WTC11 (cell line): ENCODE results near the gene CPNE9. TPM values are rescaled to one million over a fixed set of nuclear protein-coding genes. Genes with fewer than 3 reads are reported as not detected.

Experiments
- ATAC-seq: fragments of 200-7000 bp; cut with Tn5 transposase; 2 replicates; pipeline ENCODE4 v1.10.0; 2021; ENCODE audit warnings: mild to moderate bottlenecking, moderate library complexity
- CTCF ChIA-PET: fragments of 300-600 bp; sonication (Branson Sonifier 250); formaldehyde crosslinking; loops from one replicate; lab custom pipeline; 2021; ENCODE audit warnings: antibody characterized with exemption; lab: Charles Lee
- POLR2A ChIA-PET: fragments of 350-600 bp; sonication (Branson Sonifier 250); formaldehyde crosslinking; loops from one replicate; lab custom pipeline; 2021; ENCODE audit warnings: antibody characterized with exemption; lab: Charles Lee
- DNase-seq: peaks from one replicate; pipeline ENCODE4 v3.0.0; 2021; ENCODE audit warnings: low spot score
- H3K27ac Mint-ChIP-seq: 2 replicates; pipeline ENCODE4 v1.8.0; 2021; ENCODE audit warnings: mixed read lengths
- H3K27me3 Mint-ChIP-seq: 2 replicates; pipeline ENCODE4 v1.8.0; 2021; ENCODE audit warnings: low read depth, mild to moderate bottlenecking, moderate library complexity, mixed read lengths
- H3K36me3 Mint-ChIP-seq: 2 replicates; pipeline ENCODE4 v1.8.0; 2021; ENCODE audit warnings: mixed read lengths
- H3K4me1 Mint-ChIP-seq: 2 replicates; pipeline ENCODE4 v1.8.0; 2022; ENCODE audit warnings: mixed read lengths
- H3K4me3 Mint-ChIP-seq: 2 replicates; pipeline ENCODE4 v1.8.0; 2021; ENCODE audit warnings: mild to moderate bottlenecking, moderate library complexity, mixed read lengths
- H3K9me3 Mint-ChIP-seq: 2 replicates; pipeline ENCODE4 v1.8.0; 2021; ENCODE audit warnings: mixed read lengths
- NFE2L1 ChIP-seq: sonication (generic); formaldehyde crosslinking; IDR thresholded peaks from 2 replicates; pipeline ENCODE4 v1.8.1; 2023; ENCODE audit warnings: missing genetic modification reagents
- NFYB ChIP-seq: sonication (generic); formaldehyde crosslinking; conservative IDR thresholded peaks from 2 replicates; pipeline ENCODE4 v1.8.0; 2022; ENCODE audit warnings: low read depth, missing genetic modification reagents
- NR3C1 ChIP-seq: sonication (generic); formaldehyde crosslinking; conservative IDR thresholded peaks from 2 replicates; pipeline ENCODE4 v1.8.1; 2023; ENCODE audit warnings: low read depth, mild to moderate bottlenecking, missing genetic modification reagents
- RELA ChIP-seq: sonication (generic); formaldehyde crosslinking; IDR thresholded peaks from 2 replicates; pipeline ENCODE4 v1.8.1; 2022; ENCODE audit warnings: missing genetic modification reagents, mild to moderate bottlenecking, borderline replicate concordance
- ZNF263 ChIP-seq: sonication (generic); formaldehyde crosslinking; IDR thresholded peaks from 2 replicates; pipeline ENCODE4 v1.8.1; 2022; ENCODE audit warnings: low read depth, mild to moderate bottlenecking, moderate library complexity, missing genetic modification reagents
- ZNF423 ChIP-seq: fragments of 250-450 bp; sonication (Bioruptor Pico); IDR thresholded peaks from 2 replicates; pipeline ENCODE4 v2.1.2; 2022; ENCODE audit warnings: mild to moderate bottlenecking, moderate library complexity
- ZNF671 ChIP-seq: fragments of 250-450 bp; sonication (Bioruptor Pico); IDR thresholded peaks from 2 replicates; pipeline ENCODE4 v1.8.0; 2021; ENCODE audit warnings: mild to moderate bottlenecking
- total RNA-seq: library from RNA; stranded (reverse); gene quantifications from 3 replicates; pipeline ENCODE4 v1.2.3, GENCODE V29; 2021
- TF ChIP-seq, protein P1 (sequence below): fragments of 250-450 bp; sonication (Bioruptor Pico); IDR thresholded peaks from 2 replicates; pipeline ENCODE4 v1.8.0; 2021; ENCODE audit warnings: mild to moderate bottlenecking
- TF ChIP-seq, protein P2 (sequence below): sonication (generic); formaldehyde crosslinking; IDR thresholded peaks from 2 replicates; pipeline ENCODE4 v1.8.1; 2023; ENCODE audit warnings: mild to moderate bottlenecking, missing genetic modification reagents, borderline replicate concordance
- TF ChIP-seq, protein P3 (sequence below): fragments of 250-450 bp; sonication (Bioruptor Pico); IDR thresholded peaks from 2 replicates; pipeline ENCODE4 v1.9.0; 2021; ENCODE audit warnings: mild to moderate bottlenecking
- TF ChIP-seq, protein P4 (sequence below): sonication (generic); formaldehyde crosslinking; IDR thresholded peaks from 2 replicates; pipeline ENCODE4 v1.8.0; 2022; ENCODE audit warnings: mild to moderate bottlenecking, missing genetic modification reagents
- TF ChIP-seq, protein P5 (sequence below): sonication (generic); formaldehyde crosslinking; IDR thresholded peaks from 2 replicates; pipeline ENCODE4 v1.8.1; 2022; ENCODE audit warnings: mild to moderate bottlenecking, moderate library complexity, missing genetic modification reagents
- TF ChIP-seq, protein P6 (sequence below): fragments of 250-450 bp; sonication (Bioruptor Pico); IDR thresholded peaks from 2 replicates; pipeline ENCODE4 v1.9.0; 2021; ENCODE audit warnings: mild to moderate bottlenecking
- TF ChIP-seq, protein P7 (sequence below): sonication (generic); formaldehyde crosslinking; IDR thresholded peaks from 2 replicates; pipeline ENCODE4 v1.8.0; 2023; ENCODE audit warnings: missing genetic modification reagents, mild to moderate bottlenecking, borderline replicate concordance
- TF ChIP-seq, protein P8 (sequence below): fragments of 200-600 bp; IDR thresholded peaks from 2 replicates; pipeline ENCODE4 v1.8.0; 2022; ENCODE audit warnings: antibody characterized with exemption

CPNE9 gene
- total RNA-seq, 1 experiment from 2014 or later: 3.2 TPM

DNA sequence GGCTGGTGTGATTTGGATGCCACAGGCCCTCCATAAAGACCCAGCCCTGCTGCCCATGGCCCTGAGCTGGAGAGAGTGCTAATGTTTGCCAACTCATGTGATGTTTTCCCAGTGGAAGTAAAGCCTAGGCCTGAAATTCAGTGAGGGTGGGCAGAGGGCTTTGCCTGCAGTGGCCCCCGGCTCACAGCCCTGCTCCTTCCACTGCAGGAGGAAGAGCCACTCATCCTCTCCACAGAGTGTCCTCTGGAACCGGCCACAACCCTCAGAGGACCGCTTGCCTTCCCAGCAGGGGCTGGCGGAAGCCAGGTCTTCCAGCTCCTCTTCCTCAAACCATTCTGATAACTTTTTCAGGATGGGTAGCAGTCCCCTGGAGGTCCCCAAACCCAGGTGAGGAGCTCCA, 13.9 kb upstream of the CPNE9 start (continued):
- TF ChIP-seq, protein P1, sequence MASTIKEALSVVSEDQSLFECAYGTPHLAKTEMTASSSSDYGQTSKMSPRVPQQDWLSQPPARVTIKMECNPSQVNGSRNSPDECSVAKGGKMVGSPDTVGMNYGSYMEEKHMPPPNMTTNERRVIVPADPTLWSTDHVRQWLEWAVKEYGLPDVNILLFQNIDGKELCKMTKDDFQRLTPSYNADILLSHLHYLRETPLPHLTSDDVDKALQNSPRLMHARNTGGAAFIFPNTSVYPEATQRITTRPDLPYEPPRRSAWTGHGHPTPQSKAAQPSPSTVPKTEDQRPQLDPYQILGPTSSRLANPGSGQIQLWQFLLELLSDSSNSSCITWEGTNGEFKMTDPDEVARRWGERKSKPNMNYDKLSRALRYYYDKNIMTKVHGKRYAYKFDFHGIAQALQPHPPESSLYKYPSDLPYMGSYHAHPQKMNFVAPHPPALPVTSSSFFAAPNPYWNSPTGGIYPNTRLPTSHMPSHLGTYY (CRISPR knock-in tag): no peak
- TF ChIP-seq, protein P2, sequence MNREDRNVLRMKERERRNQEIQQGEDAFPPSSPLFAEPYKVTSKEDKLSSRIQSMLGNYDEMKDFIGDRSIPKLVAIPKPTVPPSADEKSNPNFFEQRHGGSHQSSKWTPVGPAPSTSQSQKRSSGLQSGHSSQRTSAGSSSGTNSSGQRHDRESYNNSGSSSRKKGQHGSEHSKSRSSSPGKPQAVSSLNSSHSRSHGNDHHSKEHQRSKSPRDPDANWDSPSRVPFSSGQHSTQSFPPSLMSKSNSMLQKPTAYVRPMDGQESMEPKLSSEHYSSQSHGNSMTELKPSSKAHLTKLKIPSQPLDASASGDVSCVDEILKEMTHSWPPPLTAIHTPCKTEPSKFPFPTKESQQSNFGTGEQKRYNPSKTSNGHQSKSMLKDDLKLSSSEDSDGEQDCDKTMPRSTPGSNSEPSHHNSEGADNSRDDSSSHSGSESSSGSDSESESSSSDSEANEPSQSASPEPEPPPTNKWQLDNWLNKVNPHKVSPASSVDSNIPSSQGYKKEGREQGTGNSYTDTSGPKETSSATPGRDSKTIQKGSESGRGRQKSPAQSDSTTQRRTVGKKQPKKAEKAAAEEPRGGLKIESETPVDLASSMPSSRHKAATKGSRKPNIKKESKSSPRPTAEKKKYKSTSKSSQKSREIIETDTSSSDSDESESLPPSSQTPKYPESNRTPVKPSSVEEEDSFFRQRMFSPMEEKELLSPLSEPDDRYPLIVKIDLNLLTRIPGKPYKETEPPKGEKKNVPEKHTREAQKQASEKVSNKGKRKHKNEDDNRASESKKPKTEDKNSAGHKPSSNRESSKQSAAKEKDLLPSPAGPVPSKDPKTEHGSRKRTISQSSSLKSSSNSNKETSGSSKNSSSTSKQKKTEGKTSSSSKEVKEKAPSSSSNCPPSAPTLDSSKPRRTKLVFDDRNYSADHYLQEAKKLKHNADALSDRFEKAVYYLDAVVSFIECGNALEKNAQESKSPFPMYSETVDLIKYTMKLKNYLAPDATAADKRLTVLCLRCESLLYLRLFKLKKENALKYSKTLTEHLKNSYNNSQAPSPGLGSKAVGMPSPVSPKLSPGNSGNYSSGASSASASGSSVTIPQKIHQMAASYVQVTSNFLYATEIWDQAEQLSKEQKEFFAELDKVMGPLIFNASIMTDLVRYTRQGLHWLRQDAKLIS: no peak
- no peak for TF ChIP-seq RELA (CRISPR knock-in tag)
- TF ChIP-seq, protein P3, sequence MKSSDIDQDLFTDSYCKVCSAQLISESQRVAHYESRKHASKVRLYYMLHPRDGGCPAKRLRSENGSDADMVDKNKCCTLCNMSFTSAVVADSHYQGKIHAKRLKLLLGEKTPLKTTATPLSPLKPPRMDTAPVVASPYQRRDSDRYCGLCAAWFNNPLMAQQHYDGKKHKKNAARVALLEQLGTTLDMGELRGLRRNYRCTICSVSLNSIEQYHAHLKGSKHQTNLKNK: no peak
- TF ChIP-seq, protein P4, sequence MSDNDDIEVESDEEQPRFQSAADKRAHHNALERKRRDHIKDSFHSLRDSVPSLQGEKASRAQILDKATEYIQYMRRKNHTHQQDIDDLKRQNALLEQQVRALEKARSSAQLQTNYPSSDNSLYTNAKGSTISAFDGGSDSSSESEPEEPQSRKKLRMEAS (CRISPR knock-in tag): no peak
- TF ChIP-seq, protein P5, sequence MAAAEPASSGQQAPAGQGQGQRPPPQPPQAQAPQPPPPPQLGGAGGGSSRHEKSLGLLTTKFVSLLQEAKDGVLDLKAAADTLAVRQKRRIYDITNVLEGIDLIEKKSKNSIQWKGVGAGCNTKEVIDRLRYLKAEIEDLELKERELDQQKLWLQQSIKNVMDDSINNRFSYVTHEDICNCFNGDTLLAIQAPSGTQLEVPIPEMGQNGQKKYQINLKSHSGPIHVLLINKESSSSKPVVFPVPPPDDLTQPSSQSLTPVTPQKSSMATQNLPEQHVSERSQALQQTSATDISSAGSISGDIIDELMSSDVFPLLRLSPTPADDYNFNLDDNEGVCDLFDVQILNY: no peak

DNA sequence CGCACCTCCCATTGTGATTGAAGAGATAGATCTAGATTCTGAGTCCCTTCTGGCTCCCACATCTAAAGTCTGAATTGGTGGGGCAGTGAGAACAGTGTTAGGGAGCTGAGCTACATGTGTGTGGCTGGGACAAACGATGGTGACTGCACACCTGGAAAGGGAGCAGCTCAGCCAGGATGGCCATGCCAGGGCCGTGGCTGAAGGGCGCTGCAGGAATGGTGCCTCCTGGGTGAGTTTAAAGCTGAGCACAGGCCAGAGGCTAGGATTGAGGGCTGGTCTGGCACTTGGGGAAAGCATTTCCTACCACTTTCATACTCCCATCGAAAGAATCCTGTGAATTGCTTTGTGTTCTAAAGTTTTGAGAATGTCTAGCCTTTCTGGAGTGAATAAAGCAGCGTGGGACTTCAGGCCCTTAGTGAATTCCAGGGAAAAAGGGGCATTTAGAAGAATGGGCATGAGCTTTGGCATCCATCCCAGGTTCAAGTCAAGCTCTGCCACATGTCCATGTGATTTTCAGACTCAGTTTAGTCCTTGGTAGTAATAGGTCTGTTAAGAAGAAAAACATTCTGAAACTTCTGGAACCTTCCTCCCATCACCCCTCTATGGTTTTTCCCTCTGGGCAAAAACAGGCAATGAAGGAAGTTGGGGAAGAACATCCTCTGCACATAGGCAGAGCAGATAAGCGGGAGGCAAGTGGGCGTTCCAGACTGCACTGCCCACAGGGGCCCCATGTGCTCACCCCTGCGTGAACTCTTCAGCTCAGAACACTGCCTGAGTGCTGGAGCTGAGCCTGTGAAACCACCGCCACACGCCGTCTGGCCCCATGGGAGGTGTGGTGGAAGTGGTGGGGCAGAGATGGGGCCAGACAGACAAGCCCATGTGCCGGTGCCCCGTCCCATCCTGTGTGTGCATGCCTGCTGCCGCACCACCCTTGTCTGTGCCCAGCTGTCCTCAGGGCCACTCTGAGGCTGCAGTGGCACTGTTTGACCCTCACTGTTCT, 12.9 kb upstream of the CPNE9 start:
- DNase-seq: no peak

More for the DNA sequence above, 12.9 kb upstream of the CPNE9 start:
- CTCF ChIA-PET: interaction anchor here (1.9 to 2.5 kb wide), 2 partner anchors 36 to 187 kb away, joined by 8 read pairs; no protein-coding TSS in a partner anchor
- H3K27ac Mint-ChIP-seq: no peak overlapping the region
- ATAC-seq: no peak
- H3K9me3 Mint-ChIP-seq: no peaks in the 10 kb centered on the region
- no peaks in the 10 kb centered on the region for H3K27me3 Mint-ChIP-seq
- H3K4me1 Mint-ChIP-seq: no peaks in the 10 kb centered on the region
- POLR2A ChIA-PET: no interaction called here
- TF ChIP-seq, protein P6, sequence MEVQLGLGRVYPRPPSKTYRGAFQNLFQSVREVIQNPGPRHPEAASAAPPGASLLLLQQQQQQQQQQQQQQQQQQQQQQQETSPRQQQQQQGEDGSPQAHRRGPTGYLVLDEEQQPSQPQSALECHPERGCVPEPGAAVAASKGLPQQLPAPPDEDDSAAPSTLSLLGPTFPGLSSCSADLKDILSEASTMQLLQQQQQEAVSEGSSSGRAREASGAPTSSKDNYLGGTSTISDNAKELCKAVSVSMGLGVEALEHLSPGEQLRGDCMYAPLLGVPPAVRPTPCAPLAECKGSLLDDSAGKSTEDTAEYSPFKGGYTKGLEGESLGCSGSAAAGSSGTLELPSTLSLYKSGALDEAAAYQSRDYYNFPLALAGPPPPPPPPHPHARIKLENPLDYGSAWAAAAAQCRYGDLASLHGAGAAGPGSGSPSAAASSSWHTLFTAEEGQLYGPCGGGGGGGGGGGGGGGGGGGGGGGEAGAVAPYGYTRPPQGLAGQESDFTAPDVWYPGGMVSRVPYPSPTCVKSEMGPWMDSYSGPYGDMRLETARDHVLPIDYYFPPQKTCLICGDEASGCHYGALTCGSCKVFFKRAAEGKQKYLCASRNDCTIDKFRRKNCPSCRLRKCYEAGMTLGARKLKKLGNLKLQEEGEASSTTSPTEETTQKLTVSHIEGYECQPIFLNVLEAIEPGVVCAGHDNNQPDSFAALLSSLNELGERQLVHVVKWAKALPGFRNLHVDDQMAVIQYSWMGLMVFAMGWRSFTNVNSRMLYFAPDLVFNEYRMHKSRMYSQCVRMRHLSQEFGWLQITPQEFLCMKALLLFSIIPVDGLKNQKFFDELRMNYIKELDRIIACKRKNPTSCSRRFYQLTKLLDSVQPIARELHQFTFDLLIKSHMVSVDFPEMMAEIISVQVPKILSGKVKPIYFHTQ (CRISPR knock-in tag): no peak
- TF ChIP-seq ZNF263 (CRISPR knock-in tag) (no peak), ZNF671 (CRISPR knock-in tag) (no peak), NFYB (no peak), ZNF423 (CRISPR knock-in tag) (no peak), NR3C1 (CRISPR knock-in tag) (no peak), NFE2L1 (no peak)
- TF ChIP-seq, protein P7, sequence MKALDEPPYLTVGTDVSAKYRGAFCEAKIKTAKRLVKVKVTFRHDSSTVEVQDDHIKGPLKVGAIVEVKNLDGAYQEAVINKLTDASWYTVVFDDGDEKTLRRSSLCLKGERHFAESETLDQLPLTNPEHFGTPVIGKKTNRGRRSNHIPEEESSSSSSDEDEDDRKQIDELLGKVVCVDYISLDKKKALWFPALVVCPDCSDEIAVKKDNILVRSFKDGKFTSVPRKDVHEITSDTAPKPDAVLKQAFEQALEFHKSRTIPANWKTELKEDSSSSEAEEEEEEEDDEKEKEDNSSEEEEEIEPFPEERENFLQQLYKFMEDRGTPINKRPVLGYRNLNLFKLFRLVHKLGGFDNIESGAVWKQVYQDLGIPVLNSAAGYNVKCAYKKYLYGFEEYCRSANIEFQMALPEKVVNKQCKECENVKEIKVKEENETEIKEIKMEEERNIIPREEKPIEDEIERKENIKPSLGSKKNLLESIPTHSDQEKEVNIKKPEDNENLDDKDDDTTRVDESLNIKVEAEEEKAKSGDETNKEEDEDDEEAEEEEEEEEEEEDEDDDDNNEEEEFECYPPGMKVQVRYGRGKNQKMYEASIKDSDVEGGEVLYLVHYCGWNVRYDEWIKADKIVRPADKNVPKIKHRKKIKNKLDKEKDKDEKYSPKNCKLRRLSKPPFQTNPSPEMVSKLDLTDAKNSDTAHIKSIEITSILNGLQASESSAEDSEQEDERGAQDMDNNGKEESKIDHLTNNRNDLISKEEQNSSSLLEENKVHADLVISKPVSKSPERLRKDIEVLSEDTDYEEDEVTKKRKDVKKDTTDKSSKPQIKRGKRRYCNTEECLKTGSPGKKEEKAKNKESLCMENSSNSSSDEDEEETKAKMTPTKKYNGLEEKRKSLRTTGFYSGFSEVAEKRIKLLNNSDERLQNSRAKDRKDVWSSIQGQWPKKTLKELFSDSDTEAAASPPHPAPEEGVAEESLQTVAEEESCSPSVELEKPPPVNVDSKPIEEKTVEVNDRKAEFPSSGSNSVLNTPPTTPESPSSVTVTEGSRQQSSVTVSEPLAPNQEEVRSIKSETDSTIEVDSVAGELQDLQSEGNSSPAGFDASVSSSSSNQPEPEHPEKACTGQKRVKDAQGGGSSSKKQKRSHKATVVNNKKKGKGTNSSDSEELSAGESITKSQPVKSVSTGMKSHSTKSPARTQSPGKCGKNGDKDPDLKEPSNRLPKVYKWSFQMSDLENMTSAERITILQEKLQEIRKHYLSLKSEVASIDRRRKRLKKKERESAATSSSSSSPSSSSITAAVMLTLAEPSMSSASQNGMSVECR (CRISPR knock-in tag): no peak
- TF ChIP-seq, protein P8, sequence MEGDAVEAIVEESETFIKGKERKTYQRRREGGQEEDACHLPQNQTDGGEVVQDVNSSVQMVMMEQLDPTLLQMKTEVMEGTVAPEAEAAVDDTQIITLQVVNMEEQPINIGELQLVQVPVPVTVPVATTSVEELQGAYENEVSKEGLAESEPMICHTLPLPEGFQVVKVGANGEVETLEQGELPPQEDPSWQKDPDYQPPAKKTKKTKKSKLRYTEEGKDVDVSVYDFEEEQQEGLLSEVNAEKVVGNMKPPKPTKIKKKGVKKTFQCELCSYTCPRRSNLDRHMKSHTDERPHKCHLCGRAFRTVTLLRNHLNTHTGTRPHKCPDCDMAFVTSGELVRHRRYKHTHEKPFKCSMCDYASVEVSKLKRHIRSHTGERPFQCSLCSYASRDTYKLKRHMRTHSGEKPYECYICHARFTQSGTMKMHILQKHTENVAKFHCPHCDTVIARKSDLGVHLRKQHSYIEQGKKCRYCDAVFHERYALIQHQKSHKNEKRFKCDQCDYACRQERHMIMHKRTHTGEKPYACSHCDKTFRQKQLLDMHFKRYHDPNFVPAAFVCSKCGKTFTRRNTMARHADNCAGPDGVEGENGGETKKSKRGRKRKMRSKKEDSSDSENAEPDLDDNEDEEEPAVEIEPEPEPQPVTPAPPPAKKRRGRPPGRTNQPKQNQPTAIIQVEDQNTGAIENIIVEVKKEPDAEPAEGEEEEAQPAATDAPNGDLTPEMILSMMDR: no peak
- no peak overlapping the region for H3K4me3 Mint-ChIP-seq
- peaks cover 8% of the 10 kb centered on the region for H3K36me3 Mint-ChIP-seq
